MM.1S (cell line): Measurements from ENCODE around the gene UBE2E1.

Experiments used
- DNase-seq: peaks from one replicate; pipeline ENCODE4 v3.0.0-alpha.2; 2015
- H2AFZ ChIP-seq: fragments of 300-600 bp; sonication (generic); 2 replicates; pipeline ENCODE4 v1.6.0; 2016; ENCODE audit warnings: antibody characterized with exemption, low read length
- H3F3A ChIP-seq: fragments of 300-600 bp; sonication (generic); 2 replicates; pipeline ENCODE4 v1.6.1; 2016; ENCODE audit warnings: mild to moderate bottlenecking, antibody characterized with exemption, low read length, moderate library complexity, mixed read lengths; ENCODE audit not compliant: insufficient read depth
- H3K27ac ChIP-seq: fragments of 300-600 bp; sonication (generic); 2 replicates; pipeline ENCODE4 v1.5.1; 2016; ENCODE audit warnings: mild to moderate bottlenecking, low read length
- H3K27me3 ChIP-seq: fragments of 300-600 bp; sonication (generic); replicated peaks from 2 replicates; pipeline ENCODE4 v1.6.0; 2016; ENCODE audit warnings: low read length; ENCODE audit not compliant: insufficient read depth
- H3K36me3 ChIP-seq: fragments of 300-600 bp; sonication (generic); replicated peaks from 2 replicates; pipeline ENCODE4 v1.6.1; 2016; ENCODE audit warnings: mild to moderate bottlenecking, low read length, mixed read lengths; ENCODE audit not compliant: insufficient read depth
- H3K4me1 ChIP-seq: fragments of 300-600 bp; sonication (generic); 2 replicates; pipeline ENCODE4 v1.6.1; 2016; ENCODE audit warnings: low read length, mixed read lengths
- H3K4me2 ChIP-seq: fragments of 300-600 bp; sonication (generic); 2 replicates; pipeline ENCODE4 v1.6.0; 2016; ENCODE audit warnings: low read depth, low read length
- H3K4me3 ChIP-seq: fragments of 300-600 bp; sonication (generic); 2 replicates; pipeline ENCODE4 v1.5.1; 2016; ENCODE audit warnings: low read length, mixed read lengths
- H3K79me2 ChIP-seq: fragments of 300-600 bp; sonication (generic); 2 replicates; pipeline ENCODE4 v1.6.1; 2016; ENCODE audit warnings: mixed run types, low read length, mixed read lengths
- H3K9ac ChIP-seq: fragments of 300-600 bp; sonication (generic); 2 replicates; pipeline ENCODE4 v1.6.1; 2016; ENCODE audit warnings: low read length, mixed read lengths
- H3K9me2 ChIP-seq: fragments of 300-600 bp; sonication (generic); replicated peaks from 2 replicates; pipeline ENCODE4 v1.6.1; 2016; ENCODE audit warnings: mild to moderate bottlenecking, low read length, mixed read lengths; ENCODE audit not compliant: insufficient read depth
- H3K9me3 ChIP-seq: fragments of 300-600 bp; sonication (generic); replicated peaks from 2 replicates; pipeline ENCODE4 v1.6.1; 2016; ENCODE audit warnings: mild to moderate bottlenecking, low read length, mixed read lengths; ENCODE audit not compliant: insufficient read depth
- H4K20me1 ChIP-seq: fragments of 300-600 bp; sonication (generic); 2 replicates; pipeline ENCODE4 v1.6.1; 2016; ENCODE audit warnings: mild to moderate bottlenecking, low read length, moderate library complexity, mixed read lengths; ENCODE audit not compliant: insufficient read depth
- CTCF ChIP-seq: fragments of 300-600 bp; sonication (generic); IDR thresholded peaks from 2 replicates; pipeline ENCODE4 v1.5.1; 2016; ENCODE audit warnings: antibody characterized with exemption, low read length, mixed read lengths
- EZH2 ChIP-seq: fragments of 300-600 bp; sonication (generic); optimal IDR thresholded peaks from 2 replicates; pipeline ENCODE3; 2017; ENCODE audit warnings: low read depth, mild to moderate bottlenecking, antibody characterized with exemption, low read length, mixed read lengths
- EZH2phosphoT487 ChIP-seq: fragments of 300-600 bp; sonication (generic); IDR thresholded peaks from 2 replicates; pipeline ENCODE4 v1.6.1; 2018; ENCODE audit warnings: antibody characterized with exemption, low read length

Gene UBE2E1

GRCh38 chr3:23889386-23889785 is 83.6 kb downstream of the UBE2E1 start:
- Histone ChIP-seq H3K4me3 (no peak overlapping the region), H3K9me3 (no peaks in the 10 kb centered on the region), H3K36me3 (peaks cover 14% of the 10 kb centered on the region; the same call in 1 of the 2 replicates), H4K20me1 (peaks cover 19% of the 10 kb centered on the region; the same call in 1 of the 2 replicates), H2AFZ (no peak overlapping the region), H3F3A (peaks cover 9% of the 10 kb centered on the region; the same call in 1 of the 2 replicates), H3K4me1 (peaks cover 13% of the 10 kb centered on the region; the same call in 1 of the 2 replicates), H3K4me2 (no peak overlapping the region), H3K9me2 (no peaks in the 10 kb centered on the region), H3K79me2 (peaks cover 66% of the 10 kb centered on the region), H3K27me3 (no peaks in the 10 kb centered on the region), H3K27ac (no peak overlapping the region), H3K9ac (no peak overlapping the region)
- TF ChIP-seq EZH2phosphoT487 (no peak), EZH2 (no peak), CTCF (no peak)
- no peak for DNase-seq

- no peaks in the 10 kb centered on the region for H3K9me2 ChIP-seq
- peaks cover 13% of the 10 kb centered on the region; the same call in 1 of the 2 replicates for H3K4me1 ChIP-seq
- TF ChIP-seq EZH2 (no peak), CTCF (no peak), EZH2phosphoT487 (no peak)
- no peak overlapping the region for H3K27ac ChIP-seq
- no peak for DNase-seq
- H3F3A ChIP-seq = peaks cover 9% of the 10 kb centered on the region; the same call in 1 of the 2 replicates
- H3K9me3 ChIP-seq = no peaks in the 10 kb centered on the region
- no peak overlapping the region for H3K4me2 ChIP-seq
- H3K36me3 ChIP-seq = peaks cover 14% of the 10 kb centered on the region; the same call in 1 of the 2 replicates
- no peaks in the 10 kb centered on the region for H3K27me3 ChIP-seq
- H3K79me2 ChIP-seq = peaks cover 61% of the 10 kb centered on the region
- H3K4me3 ChIP-seq = no peak overlapping the region
- no peak overlapping the region for H3K9ac ChIP-seq
- no peak overlapping the region for H2AFZ ChIP-seq
- peaks cover 19% of the 10 kb centered on the region; the same call in 1 of the 2 replicates for H4K20me1 ChIP-seq
Measured at GRCh38 chr3:23889950-23890349, 84.2 kb downstream of the UBE2E1 start.

- Histone ChIP-seq H3K4me2 (no peak overlapping the region), H3K9me2 (no peaks in the 10 kb centered on the region), H3K36me3 (peaks cover 14% of the 10 kb centered on the region; the same call in 1 of the 2 replicates), H4K20me1 (no peaks in the 10 kb centered on the region), H3K27ac (no peak overlapping the region), H2AFZ (no peak overlapping the region), H3K4me1 (no peaks in the 10 kb centered on the region), H3K9ac (no peak overlapping the region), H3F3A (no peaks in the 10 kb centered on the region), H3K9me3 (no peaks in the 10 kb centered on the region), H3K27me3 (no peaks in the 10 kb centered on the region), H3K4me3 (no peak overlapping the region), H3K79me2 (peaks cover 17% of the 10 kb centered on the region)
- TF ChIP-seq EZH2phosphoT487 (no peak), EZH2 (no peak), CTCF (no peak)
- no peak for DNase-seq
Measured at GRCh38 chr3:23894254-23895061, 88.7 kb downstream of the UBE2E1 start.
